ENCODE measurements around the gene GPR107.

The GPR107 gene

GRCh38 chr9:130110596-130111021, 56.9 kb downstream of the GPR107 start:
- Histone ChIP-seq H2AFZ (ENCODE audit: low read length, unreplicated experiment) (no peak overlapping the region), H3K79me2 (ENCODE audit: control insufficient read depth, insufficient read depth, low read length, unreplicated experiment) (no peaks in the 10 kb centered on the region), H3K36me3 (ENCODE audit: insufficient read depth, low read length) (peaks cover 6% of the 10 kb centered on the region; the same call in 1 of the 2 replicates), H3K4me3 (ENCODE audit: low read depth, low read length) (no peak overlapping the region), H3K4me1 (ENCODE audit: control insufficient read depth, insufficient read depth, low read length, unreplicated experiment) (peaks cover 12% of the 10 kb centered on the region), H3K27me3 (ENCODE audit: insufficient read depth, low read length) (no peaks in the 10 kb centered on the region), H3K27ac (ENCODE audit: low read depth, low read length) (peak overlapping the region; percentile 30; the same call in 1 of the 2 replicates)

GRCh38 chr9:130111786-130112537, 58.3 kb downstream of the GPR107 start:
- no peaks in the 10 kb centered on the region for H3K27me3 ChIP-seq (ENCODE audit: insufficient read depth, low read length)
- H3K36me3 ChIP-seq (ENCODE audit: insufficient read depth, low read length) = peaks cover 6% of the 10 kb centered on the region; the same call in 1 of the 2 replicates
- no peaks in the 10 kb centered on the region for H3K79me2 ChIP-seq (ENCODE audit: control insufficient read depth, insufficient read depth, low read length, unreplicated experiment)
- no peak overlapping the region for H3K27ac ChIP-seq (ENCODE audit: low read depth, low read length)
- H3K4me1 ChIP-seq (ENCODE audit: control insufficient read depth, insufficient read depth, low read length, unreplicated experiment) = peaks cover 12% of the 10 kb centered on the region
- H2AFZ ChIP-seq (ENCODE audit: low read length, unreplicated experiment) = no peak overlapping the region
- H3K4me3 ChIP-seq (ENCODE audit: low read depth, low read length) = no peak overlapping the region

GRCh38 chr9:130112538-130113151, 58.9 kb downstream of the GPR107 start:
- Histone ChIP-seq H3K27me3 (ENCODE audit: insufficient read depth, low read length) (no peaks in the 10 kb centered on the region), H3K79me2 (ENCODE audit: control insufficient read depth, insufficient read depth, low read length, unreplicated experiment) (no peaks in the 10 kb centered on the region), H3K4me3 (ENCODE audit: low read depth, low read length) (no peak overlapping the region), H3K4me1 (ENCODE audit: control insufficient read depth, insufficient read depth, low read length, unreplicated experiment) (peaks cover 13% of the 10 kb centered on the region), H3K36me3 (ENCODE audit: insufficient read depth, low read length) (peaks cover 6% of the 10 kb centered on the region; the same call in 1 of the 2 replicates), H3K27ac (ENCODE audit: low read depth, low read length) (no peak overlapping the region), H2AFZ (ENCODE audit: low read length, unreplicated experiment) (no peak overlapping the region)

GRCh38 chr9:130114741-130115140, 61.0 kb downstream of the GPR107 start:
- no peaks in the 10 kb centered on the region for H3K27me3 ChIP-seq (ENCODE audit: insufficient read depth, low read length)
- no peaks in the 10 kb centered on the region for H3K36me3 ChIP-seq (ENCODE audit: insufficient read depth, low read length)
- H3K4me3 ChIP-seq (ENCODE audit: low read depth, low read length) = no peak overlapping the region
- no peak overlapping the region for H2AFZ ChIP-seq (ENCODE audit: low read length, unreplicated experiment)
- H3K4me1 ChIP-seq (ENCODE audit: control insufficient read depth, insufficient read depth, low read length, unreplicated experiment) = peaks cover 32% of the 10 kb centered on the region
- no peaks in the 10 kb centered on the region for H3K79me2 ChIP-seq (ENCODE audit: control insufficient read depth, insufficient read depth, low read length, unreplicated experiment)
- no peak overlapping the region for H3K27ac ChIP-seq (ENCODE audit: low read depth, low read length)

GRCh38 chr9:130116346-130116745, 62.6 kb downstream of the GPR107 start:
- Histone ChIP-seq H3K4me3 (ENCODE audit: low read depth, low read length) (no peak overlapping the region), H3K27me3 (ENCODE audit: insufficient read depth, low read length) (no peaks in the 10 kb centered on the region), H2AFZ (ENCODE audit: low read length, unreplicated experiment) (no peak overlapping the region), H3K27ac (ENCODE audit: low read depth, low read length) (no peak overlapping the region), H3K4me1 (ENCODE audit: control insufficient read depth, insufficient read depth, low read length, unreplicated experiment) (peaks cover 25% of the 10 kb centered on the region), H3K79me2 (ENCODE audit: control insufficient read depth, insufficient read depth, low read length, unreplicated experiment) (no peaks in the 10 kb centered on the region), H3K36me3 (ENCODE audit: insufficient read depth, low read length) (no peaks in the 10 kb centered on the region)

- H3K79me2 ChIP-seq (ENCODE audit: control insufficient read depth, insufficient read depth, low read length, unreplicated experiment) = no peaks in the 10 kb centered on the region
- no peaks in the 10 kb centered on the region for H3K27me3 ChIP-seq (ENCODE audit: insufficient read depth, low read length)
- no peaks in the 10 kb centered on the region for H3K36me3 ChIP-seq (ENCODE audit: insufficient read depth, low read length)
- H3K4me1 ChIP-seq (ENCODE audit: control insufficient read depth, insufficient read depth, low read length, unreplicated experiment) = peaks cover 25% of the 10 kb centered on the region
- H2AFZ ChIP-seq (ENCODE audit: low read length, unreplicated experiment) = no peak overlapping the region
- H3K4me3 ChIP-seq (ENCODE audit: low read depth, low read length) = no peak overlapping the region
- H3K27ac ChIP-seq (ENCODE audit: low read depth, low read length) = peak overlapping the region; percentile 92
These were observed 63.7 kb downstream of the GPR107 start for GRCh38 chr9:130117376-130117775.

GRCh38 chr9:130117816-130118632, 64.3 kb downstream of the GPR107 start:
- H3K4me3 ChIP-seq (ENCODE audit: low read depth, low read length) = no peak overlapping the region
- no peaks in the 10 kb centered on the region for H3K27me3 ChIP-seq (ENCODE audit: insufficient read depth, low read length)
- no peaks in the 10 kb centered on the region for H3K36me3 ChIP-seq (ENCODE audit: insufficient read depth, low read length)
- peaks cover 25% of the 10 kb centered on the region for H3K4me1 ChIP-seq (ENCODE audit: control insufficient read depth, insufficient read depth, low read length, unreplicated experiment)
- peak overlapping the region; percentile 92 for H3K27ac ChIP-seq (ENCODE audit: low read depth, low read length)
- no peaks in the 10 kb centered on the region for H3K79me2 ChIP-seq (ENCODE audit: control insufficient read depth, insufficient read depth, low read length, unreplicated experiment)
- no peak overlapping the region for H2AFZ ChIP-seq (ENCODE audit: low read length, unreplicated experiment)

GRCh38 chr9:130118841-130119518, 65.3 kb downstream of the GPR107 start:
- H3K27ac ChIP-seq (ENCODE audit: low read depth, low read length) = peak overlapping the region; percentile 92
- no peak overlapping the region for H2AFZ ChIP-seq (ENCODE audit: low read length, unreplicated experiment)
- H3K27me3 ChIP-seq (ENCODE audit: insufficient read depth, low read length) = no peaks in the 10 kb centered on the region
- no peaks in the 10 kb centered on the region for H3K79me2 ChIP-seq (ENCODE audit: control insufficient read depth, insufficient read depth, low read length, unreplicated experiment)
- no peak overlapping the region for H3K4me3 ChIP-seq (ENCODE audit: low read depth, low read length)
- H3K4me1 ChIP-seq (ENCODE audit: control insufficient read depth, insufficient read depth, low read length, unreplicated experiment) = peaks cover 25% of the 10 kb centered on the region
- no peaks in the 10 kb centered on the region for H3K36me3 ChIP-seq (ENCODE audit: insufficient read depth, low read length)

GRCh38 chr9:130119519-130120298, 66.0 kb downstream of the GPR107 start:
- Histone ChIP-seq H3K36me3 (ENCODE audit: insufficient read depth, low read length) (no peaks in the 10 kb centered on the region), H3K27ac (ENCODE audit: low read depth, low read length) (no peak overlapping the region), H2AFZ (ENCODE audit: low read length, unreplicated experiment) (no peak overlapping the region), H3K4me1 (ENCODE audit: control insufficient read depth, insufficient read depth, low read length, unreplicated experiment) (peaks cover 25% of the 10 kb centered on the region), H3K27me3 (ENCODE audit: insufficient read depth, low read length) (no peaks in the 10 kb centered on the region), H3K4me3 (ENCODE audit: low read depth, low read length) (no peak overlapping the region), H3K79me2 (ENCODE audit: control insufficient read depth, insufficient read depth, low read length, unreplicated experiment) (no peaks in the 10 kb centered on the region)

GRCh38 chr9:130120299-130120587, 66.5 kb downstream of the GPR107 start:
- H3K27me3 ChIP-seq (ENCODE audit: insufficient read depth, low read length) = no peaks in the 10 kb centered on the region
- peaks cover 25% of the 10 kb centered on the region for H3K4me1 ChIP-seq (ENCODE audit: control insufficient read depth, insufficient read depth, low read length, unreplicated experiment)
- no peak overlapping the region for H3K27ac ChIP-seq (ENCODE audit: low read depth, low read length)
- H3K79me2 ChIP-seq (ENCODE audit: control insufficient read depth, insufficient read depth, low read length, unreplicated experiment) = no peaks in the 10 kb centered on the region
- H3K36me3 ChIP-seq (ENCODE audit: insufficient read depth, low read length) = no peaks in the 10 kb centered on the region
- no peak overlapping the region for H3K4me3 ChIP-seq (ENCODE audit: low read depth, low read length)
- no peak overlapping the region for H2AFZ ChIP-seq (ENCODE audit: low read length, unreplicated experiment)
